Memory B cell (primary cell): Measurements from ENCODE around the gene NINJ2.
A peak's percentile ranks its signal among the peaks of the same experiment; 100 is the strongest.

Experiments used
- ATAC-seq: fragments of 150-1000 bp; cut with Tn5 transposase; 2 replicates; pipeline ENCODE4 v1.10.0; 2021; ENCODE audit warnings: low read depth, mild to moderate bottlenecking, moderate library complexity
- DNase-seq, 2 donors: peaks; one replicate each; pipeline ENCODE4 v3.0.0; 2022; ENCODE audit warnings: low spot score in 2 of 2
- H3K27ac Mint-ChIP-seq: one replicate; pipeline ENCODE4 v1.8.0; 2022; ENCODE audit warnings: mild to moderate bottlenecking, moderate library complexity, mixed read lengths
- H3K27me3 Mint-ChIP-seq: one replicate; pipeline ENCODE4 v1.8.0; 2022; ENCODE audit warnings: mixed read lengths
- H3K36me3 Mint-ChIP-seq: one replicate; pipeline ENCODE4 v1.8.0; 2022; ENCODE audit warnings: mild to moderate bottlenecking, mixed read lengths
- H3K4me1 Mint-ChIP-seq: one replicate; pipeline ENCODE4 v1.8.0; 2022; ENCODE audit warnings: mixed read lengths
- H3K4me3 Mint-ChIP-seq: one replicate; pipeline ENCODE4 v1.8.0; 2022; ENCODE audit warnings: mild to moderate bottlenecking, moderate library complexity, mixed read lengths
- H3K9me3 Mint-ChIP-seq: one replicate; pipeline ENCODE4 v1.8.0; 2022; ENCODE audit warnings: mixed read lengths

NINJ2 gene

GRCh38 chr12:685388-685787, 22.1 kb upstream of the NINJ2 start:
- peak overlapping the region; percentile 98 for H3K27ac Mint-ChIP-seq
- H3K27me3 Mint-ChIP-seq, result no peaks in the 10 kb centered on the region
- peaks cover 27% of the 10 kb centered on the region for H3K4me1 Mint-ChIP-seq
- no peaks in the 10 kb centered on the region for H3K9me3 Mint-ChIP-seq
- peak; percentile 81 for ATAC-seq
- H3K4me3 Mint-ChIP-seq, result peak overlapping the region; percentile 58
- peak; percentile 64 to 87 for DNase-seq
- H3K36me3 Mint-ChIP-seq, result no peaks in the 10 kb centered on the region

DNA sequence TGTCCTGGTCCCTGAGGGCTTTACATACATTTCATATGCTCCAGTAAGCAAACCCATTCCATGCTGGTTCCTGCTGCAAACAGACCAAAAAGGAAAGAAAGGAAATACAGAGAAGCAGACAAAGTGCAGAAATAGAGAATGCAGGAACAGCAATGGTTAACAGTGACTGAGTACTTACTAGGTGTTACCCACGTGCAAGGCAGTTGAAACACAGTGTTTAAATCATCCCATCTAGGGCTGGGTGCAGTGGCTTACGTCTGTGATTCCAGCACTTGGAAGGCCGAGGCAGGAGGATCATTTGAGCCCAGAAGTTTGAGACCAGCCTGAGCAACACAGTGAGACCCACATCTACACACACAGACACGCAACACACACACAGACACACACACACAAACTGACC, 21.2 kb upstream of the NINJ2 start:
- Mint-ChIP-seq H3K9me3 (no peaks in the 10 kb centered on the region), H3K4me3 (no peak overlapping the region), H3K4me1 (peaks cover 27% of the 10 kb centered on the region), H3K27me3 (no peaks in the 10 kb centered on the region), H3K27ac (peak overlapping the region; percentile 98), H3K36me3 (no peaks in the 10 kb centered on the region)
- no peak for DNase-seq
- ATAC-seq, result no peak

- no peaks in the 10 kb centered on the region for H3K9me3 Mint-ChIP-seq
- ATAC-seq, result no peak
- H3K4me3 Mint-ChIP-seq, result no peak overlapping the region
- no peak for DNase-seq
- no peaks in the 10 kb centered on the region for H3K27me3 Mint-ChIP-seq
- peaks cover 31% of the 10 kb centered on the region for H3K4me1 Mint-ChIP-seq
- H3K36me3 Mint-ChIP-seq, result no peaks in the 10 kb centered on the region
- peak overlapping the region; percentile 91 for H3K27ac Mint-ChIP-seq
Measured at GRCh38 chr12:681568-682256, 18.5 kb upstream of the NINJ2 start.

DNA sequence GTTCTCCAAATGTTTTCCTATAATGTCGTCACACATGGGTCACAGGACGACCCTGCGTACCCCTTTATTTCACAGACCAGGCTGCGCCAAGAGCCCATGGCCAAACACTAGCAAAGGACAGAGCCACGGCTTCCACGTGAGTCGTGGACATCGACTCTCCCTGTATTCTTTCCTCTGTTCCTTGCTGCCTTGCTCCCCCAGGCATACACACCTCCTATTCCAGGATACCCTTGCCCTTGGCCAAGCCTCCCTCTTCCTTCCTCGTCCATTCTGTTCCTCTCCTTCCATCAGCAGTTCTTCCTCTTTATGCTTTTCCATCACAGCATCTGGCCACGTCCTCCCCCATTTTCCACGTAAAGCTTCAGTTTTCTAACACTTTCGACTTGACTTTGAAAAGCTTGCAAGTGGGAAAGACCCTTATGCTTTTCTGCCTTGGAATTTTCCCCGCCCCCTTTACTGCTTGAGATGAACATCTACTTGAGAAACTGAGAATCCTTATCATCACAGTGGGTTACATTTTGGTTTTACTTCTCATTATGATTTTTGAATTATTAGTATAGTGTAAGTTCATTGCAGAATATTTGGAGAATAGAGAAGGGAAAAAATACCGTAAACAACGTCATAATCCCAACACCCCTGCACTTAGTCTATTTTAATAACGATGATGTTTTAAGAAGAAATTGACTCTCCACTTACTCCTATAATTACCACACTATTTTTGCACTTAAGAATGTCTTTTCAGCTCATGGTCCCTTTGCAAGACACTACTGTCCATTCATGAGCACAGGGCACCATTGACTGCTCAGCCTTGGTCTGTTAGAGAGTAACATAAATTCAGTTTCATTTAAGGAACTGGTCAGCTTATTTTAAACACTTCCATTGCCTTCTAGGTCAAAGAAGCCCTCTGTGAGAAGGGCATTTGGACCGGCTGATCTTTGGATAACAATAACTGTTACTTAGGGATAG, 15.8 kb upstream of the NINJ2 start:
- DNase-seq (no peak), ATAC-seq (no peak)
- H3K36me3 Mint-ChIP-seq, result no peaks in the 10 kb centered on the region
- H3K27me3 Mint-ChIP-seq, result no peaks in the 10 kb centered on the region
- H3K4me1 Mint-ChIP-seq, result peaks cover 17% of the 10 kb centered on the region
- H3K9me3 Mint-ChIP-seq, result no peaks in the 10 kb centered on the region
- peak overlapping the region; percentile 37 for H3K27ac Mint-ChIP-seq
- peak overlapping the region; percentile 10 for H3K4me3 Mint-ChIP-seq

GRCh38 chr12:675562-675961, 12.3 kb upstream of the NINJ2 start:
- H3K4me3 Mint-ChIP-seq, result no peak overlapping the region
- no peak for ATAC-seq
- H3K36me3 Mint-ChIP-seq, result no peaks in the 10 kb centered on the region
- H3K27ac Mint-ChIP-seq, result peak overlapping the region; percentile 66
- H3K9me3 Mint-ChIP-seq, result no peaks in the 10 kb centered on the region
- H3K27me3 Mint-ChIP-seq, result no peaks in the 10 kb centered on the region
- DNase-seq, result no peak
- H3K4me1 Mint-ChIP-seq, result peaks cover 30% of the 10 kb centered on the region

DNA sequence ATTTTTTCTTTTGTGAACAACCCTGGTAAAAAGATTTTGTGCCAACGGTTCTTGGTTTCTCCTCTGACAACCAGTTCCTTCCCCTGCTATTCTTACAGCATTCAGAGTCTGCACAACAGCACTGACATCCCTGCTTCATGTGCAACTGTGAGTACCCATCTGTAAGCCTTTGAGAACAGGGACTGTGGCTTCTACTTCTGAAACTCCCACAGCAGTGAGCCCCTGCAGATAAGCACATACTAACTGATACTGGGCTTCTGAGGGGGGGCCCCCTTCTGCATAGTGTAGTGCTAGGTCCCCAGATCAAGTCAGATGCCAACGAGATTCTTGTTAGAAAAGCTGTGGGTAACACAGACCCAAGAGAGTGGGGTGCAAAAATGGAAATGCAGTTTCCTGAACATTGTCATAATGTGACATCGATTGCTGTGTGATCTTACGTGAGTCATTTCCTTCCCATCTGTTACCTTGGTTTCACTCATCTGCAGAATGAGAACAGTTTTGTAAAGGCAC, 11.1 kb upstream of the NINJ2 start:
- H3K27ac Mint-ChIP-seq, result peak overlapping the region; percentile 94
- no peaks in the 10 kb centered on the region for H3K36me3 Mint-ChIP-seq
- DNase-seq, result peak in 1 of 2 donors; percentile 44
- H3K4me1 Mint-ChIP-seq, result peaks cover 30% of the 10 kb centered on the region
- no peaks in the 10 kb centered on the region for H3K9me3 Mint-ChIP-seq
- H3K4me3 Mint-ChIP-seq, result peak overlapping the region; percentile 65
- no peaks in the 10 kb centered on the region for H3K27me3 Mint-ChIP-seq
- peak; percentile 73 for ATAC-seq

DNA sequence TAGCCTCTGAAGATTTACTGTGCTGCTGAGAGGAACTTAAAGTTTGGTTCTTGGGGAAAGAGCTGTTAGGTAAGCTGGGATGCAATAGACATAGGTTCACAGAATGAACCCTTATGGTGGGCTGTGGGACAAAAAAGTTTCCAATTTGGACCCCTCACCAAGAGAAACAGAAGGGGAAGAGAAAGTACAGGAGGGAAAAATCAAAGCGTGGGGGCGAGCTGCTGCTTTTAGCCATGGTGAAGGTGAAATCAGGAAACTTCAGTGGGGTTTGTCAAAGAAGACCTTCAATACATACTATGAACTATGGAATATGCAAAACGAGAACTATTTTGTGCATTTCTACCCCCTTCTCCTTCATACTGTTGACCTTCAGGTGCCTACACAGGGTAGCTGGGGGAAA, 10.6 kb upstream of the NINJ2 start:
- Mint-ChIP-seq H3K9me3 (no peaks in the 10 kb centered on the region), H3K4me1 (peaks cover 32% of the 10 kb centered on the region), H3K36me3 (no peaks in the 10 kb centered on the region), H3K4me3 (peak overlapping the region; percentile 68), H3K27ac (peak overlapping the region; percentile 94), H3K27me3 (no peaks in the 10 kb centered on the region)
- no peak for ATAC-seq
- DNase-seq, result no peak

- H3K9me3 Mint-ChIP-seq, result no peaks in the 10 kb centered on the region
- H3K27ac Mint-ChIP-seq, result peak overlapping the region; percentile 96
- DNase-seq, result no peak
- H3K27me3 Mint-ChIP-seq, result no peaks in the 10 kb centered on the region
- peaks cover 44% of the 10 kb centered on the region for H3K4me1 Mint-ChIP-seq
- ATAC-seq, result no peak
- no peak overlapping the region for H3K4me3 Mint-ChIP-seq
- no peaks in the 10 kb centered on the region for H3K36me3 Mint-ChIP-seq
Measured at GRCh38 chr12:669576-669945, 6.3 kb upstream of the NINJ2 start.

DNA sequence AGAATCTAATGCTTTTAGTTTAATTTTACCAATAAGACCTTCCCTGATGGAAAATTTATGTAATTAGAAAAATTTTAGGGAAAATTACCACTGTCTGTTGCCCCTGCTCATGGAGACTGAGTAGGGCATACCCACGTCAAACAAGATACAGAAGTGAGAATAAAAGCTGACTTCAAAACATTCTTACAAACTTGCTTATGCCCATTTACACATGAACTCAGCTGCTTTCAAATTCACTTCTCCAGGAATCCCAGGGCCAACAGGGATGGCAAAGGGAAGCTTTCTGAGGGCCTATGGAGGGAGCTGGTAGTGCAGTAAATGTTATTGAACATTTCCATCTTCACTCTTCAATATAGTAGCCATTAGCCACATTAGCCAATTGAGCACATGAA, 4.8 kb upstream of the NINJ2 start:
- DNase-seq, result no peak
- H3K27ac Mint-ChIP-seq, result peak overlapping the region; percentile 96
- H3K4me3 Mint-ChIP-seq, result no peak overlapping the region
- peaks cover 35% of the 10 kb centered on the region for H3K4me1 Mint-ChIP-seq
- H3K36me3 Mint-ChIP-seq, result no peaks in the 10 kb centered on the region
- no peak for ATAC-seq
- no peaks in the 10 kb centered on the region for H3K27me3 Mint-ChIP-seq
- H3K9me3 Mint-ChIP-seq, result no peaks in the 10 kb centered on the region

- Mint-ChIP-seq H3K9me3 (no peaks in the 10 kb centered on the region), H3K27me3 (no peaks in the 10 kb centered on the region), H3K27ac (peak overlapping the region; percentile 96), H3K36me3 (no peaks in the 10 kb centered on the region), H3K4me3 (peak overlapping the region; percentile 74), H3K4me1 (peaks cover 29% of the 10 kb centered on the region)
- DNase-seq (no peak), ATAC-seq (peak; percentile 18)
Measured at GRCh38 chr12:666766-667308, 3.6 kb upstream of the NINJ2 start.

GRCh38 chr12:666066-666465, 2.8 kb upstream of the NINJ2 start:
- no peaks in the 10 kb centered on the region for H3K9me3 Mint-ChIP-seq
- no peak overlapping the region for H3K4me3 Mint-ChIP-seq
- H3K27me3 Mint-ChIP-seq, result no peaks in the 10 kb centered on the region
- ATAC-seq (no peak), DNase-seq (no peak)
- H3K27ac Mint-ChIP-seq, result peak overlapping the region; percentile 96
- no peaks in the 10 kb centered on the region for H3K36me3 Mint-ChIP-seq
- peaks cover 32% of the 10 kb centered on the region for H3K4me1 Mint-ChIP-seq

DNA sequence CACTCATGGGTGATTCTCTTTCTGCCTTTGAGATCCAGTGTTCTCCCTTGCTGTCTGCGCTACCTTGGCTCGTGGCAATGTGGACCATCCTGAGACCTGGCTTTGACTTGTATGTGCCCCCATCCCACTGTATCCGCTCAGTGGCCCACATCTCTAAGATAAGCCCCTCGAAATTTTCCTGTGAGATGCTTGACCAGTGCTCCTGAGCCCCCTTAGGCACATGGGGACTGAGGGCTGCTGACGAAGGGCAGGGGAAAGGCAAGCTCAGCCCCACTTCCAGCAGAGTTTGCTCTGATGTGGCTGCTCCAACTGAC, 1.5 kb upstream of the NINJ2 start:
- H3K36me3 Mint-ChIP-seq, result no peaks in the 10 kb centered on the region
- no peak overlapping the region for H3K27ac Mint-ChIP-seq
- no peak overlapping the region for H3K4me3 Mint-ChIP-seq
- peaks cover 32% of the 10 kb centered on the region for H3K4me1 Mint-ChIP-seq
- H3K9me3 Mint-ChIP-seq, result no peaks in the 10 kb centered on the region
- DNase-seq (no peak), ATAC-seq (no peak)
- H3K27me3 Mint-ChIP-seq, result no peaks in the 10 kb centered on the region

- Mint-ChIP-seq H3K9me3 (no peaks in the 10 kb centered on the region), H3K4me3 (no peak overlapping the region), H3K4me1 (peaks cover 33% of the 10 kb centered on the region), H3K27me3 (no peaks in the 10 kb centered on the region), H3K36me3 (no peaks in the 10 kb centered on the region), H3K27ac (no peak overlapping the region)
- DNase-seq (no peak), ATAC-seq (no peak)
Measured at GRCh38 chr12:664075-664778, 982 bp upstream of the NINJ2 start.
